HepG2 (cell line): Measurements from ENCODE around the gene C3orf52. TPM values are rescaled to one million over a fixed set of nuclear protein-coding genes. Genes with fewer than 3 reads are reported as not detected.

Source experiments
- AHR ChIP-seq: IDR thresholded peaks from 2 replicates; pipeline ENCODE4 v1.6.1; 2018; ENCODE audit warnings: missing genetic modification reagents, missing compliant biosample characterization
- E2F5 ChIP-seq: sonication (generic); formaldehyde crosslinking; conservative IDR thresholded peaks from 2 replicates; pipeline ENCODE4 v1.4.0; 2020; ENCODE audit warnings: missing genetic modification reagents
- IRF2 ChIP-seq: IDR thresholded peaks from 2 replicates; pipeline ENCODE4 v1.6.1; 2018; ENCODE audit warnings: missing genetic modification reagents, missing compliant biosample characterization
- NFAT5 ChIP-seq: sonication (generic); formaldehyde crosslinking; IDR thresholded peaks from 2 replicates; pipeline ENCODE4 v1.4.0; 2020; ENCODE audit warnings: missing genetic modification reagents
- NFE2L1 ChIP-seq: sonication (generic); formaldehyde crosslinking; IDR thresholded peaks from 2 replicates; pipeline ENCODE4 v1.4.0; 2020; ENCODE audit warnings: missing genetic modification reagents, mild to moderate bottlenecking, borderline replicate concordance
- NR1H2 ChIP-seq: sonication (generic); formaldehyde crosslinking; IDR thresholded peaks from 2 replicates; pipeline ENCODE4 v1.8.1; 2022; ENCODE audit warnings: low read depth, missing genetic modification reagents, borderline replicate concordance
- RXRA ChIP-seq: sonication (generic); formaldehyde crosslinking; IDR thresholded peaks from 2 replicates; pipeline ENCODE4 v1.5.1; 2020; ENCODE audit warnings: missing genetic modification reagents
- SAP130 ChIP-seq: IDR thresholded peaks from 2 replicates; pipeline ENCODE4 v1.6.1; 2016; ENCODE audit warnings: low read depth
- ZBTB4 ChIP-seq: sonication (generic); formaldehyde crosslinking; IDR thresholded peaks from 2 replicates; pipeline ENCODE4 v1.4.0; 2020; ENCODE audit warnings: missing genetic modification reagents, mild to moderate bottlenecking, borderline replicate concordance
- ZKSCAN5 ChIP-seq: sonication (generic); formaldehyde crosslinking; IDR thresholded peaks from 2 replicates; pipeline ENCODE4 v1.5.1; 2020; ENCODE audit warnings: mild to moderate bottlenecking, missing genetic modification reagents
- ZNF225 ChIP-seq: sonication (generic); formaldehyde crosslinking; IDR thresholded peaks from 2 replicates; pipeline ENCODE4 v1.4.0; 2020; ENCODE audit warnings: mild to moderate bottlenecking, missing genetic modification reagents
- ZNF30 ChIP-seq: sonication (generic); formaldehyde crosslinking; IDR thresholded peaks from 2 replicates; pipeline ENCODE4 v1.5.0; 2020; ENCODE audit warnings: mild to moderate bottlenecking, missing genetic modification reagents
- ZNF614 ChIP-seq: IDR thresholded peaks from 2 replicates; pipeline ENCODE4 v1.6.1; 2018; ENCODE audit warnings: missing biosample characterization, missing genetic modification reagents, inconsistent platforms, borderline replicate concordance
- ZNF770 ChIP-seq: sonication (generic); formaldehyde crosslinking; IDR thresholded peaks from 2 replicates; pipeline ENCODE4 v1.5.0; 2020; ENCODE audit warnings: mild to moderate bottlenecking, missing genetic modification reagents
- ZSCAN21 ChIP-seq: sonication (generic); formaldehyde crosslinking; IDR thresholded peaks from 2 replicates; pipeline ENCODE4 v1.8.0; 2022; ENCODE audit warnings: mild to moderate bottlenecking, missing genetic modification reagents, moderate library complexity, borderline replicate concordance
- polyA plus RNA-seq, 8 experiments: library from polyadenylated mRNA; depleted of rRNA in 3 of 8; stranded (reverse) in 7 of 8; unstranded in 1 of 8; fragments of >200 nt; fragmentation: Illumina TruSeq in 4 of 8; extraction: Trizol in 4 of 8; gene quantifications; 2 replicates each; pipeline versions ENCODE4 v1.2.1 to v1.2.3, GENCODE V29; 2011 to 2016; ENCODE audit warnings: low read depth in 4 of 8, missing spikeins in 1 of 8, mixed read lengths in 1 of 8; ENCODE audit not compliant: insufficient read depth in 1 of 8
- total RNA-seq, 5 experiments: library from RNA; depleted of rRNA; stranded (reverse); fragments of >200 nt; fragmentation: Illumina TruSeq; extraction: Trizol; gene quantifications; 2 replicates each; pipeline ENCODE4 v1.2.3, GENCODE V29; 2016; ENCODE audit warnings: low read depth in 1 of 5

Gene C3orf52
- total and polyA plus RNA-seq, 2 of the 13 experiments (the other 11 are each of a cell fraction or from before 2014, with no cell fraction given), result 0.79 to 1.2 TPM

- TF ChIP-seq ZBTB4 (CRISPR knock-in tag) (peak; percentile 43; the same call in 1 of the 2 replicates), ZNF30 (CRISPR knock-in tag) (0 out of 2 replicates have a peak, but pooled peaks have one; percentile 52), NR1H2 (peak; percentile 43; the same call in 1 of the 2 replicates), NFE2L1 (no peak; the same call in 1 of the 2 replicates), AHR (CRISPR knock-in tag) (peak; percentile 87; the same call in 1 of the 2 replicates), ZKSCAN5 (CRISPR knock-in tag) (no peak), IRF2 (CRISPR knock-in tag) (0 out of 2 replicates have a peak, but pooled peaks have one; percentile 60), ZNF770 (peak; percentile 22; the same call in 1 of the 2 replicates), E2F5 (CRISPR knock-in tag) (peak; percentile 51; the same call in 1 of the 2 replicates), SAP130 (CRISPR knock-in tag) (peak; percentile 63), ZNF614 (CRISPR knock-in tag) (0 out of 2 replicates have a peak, but pooled peaks have one; percentile 31), ZNF225 (CRISPR knock-in tag) (0 out of 2 replicates have a peak, but pooled peaks have one; percentile 40), RXRA (CRISPR knock-in tag) (peak; percentile 20; the same call in 1 of the 2 replicates), NFAT5 (CRISPR knock-in tag) (peak; percentile 75; the same call in 1 of the 2 replicates), ZSCAN21 (CRISPR knock-in tag) (peak; percentile 63; the same call in 1 of the 2 replicates)
Measured at GRCh38 chr3:112086076-112086854, at the start of gene C3orf52 (continued).
